Stimulated activated CD4-positive, alpha-beta T cell treated with anti-CD3 and anti-CD28 coated beads, Interleukin-15, amount 100 ng/mL, for 24 hours (primary cell): ENCODE measurements around the gene MT1A.

Source experiments
- DNase-seq: peaks from one replicate; pipeline ENCODE4 v3.0.0-alpha.2; 2020

MT1A gene

GRCh38 chr16:56637814-56638750 lies at the start of gene MT1A:
MT1A (plus strand) TSS chr16:56638666; CDS start chr16:56638739, 73 bp downstream.
- DNase-seq: peak; percentile 43

- DNase-seq: no peak
These were observed 49.7 kb upstream of the MT1A start for GRCh38 chr16:56588781-56589140.

GRCh38 chr16:56589141-56590039 lies 49.1 kb upstream of the MT1A start, which contains the start of gene MT3:
MT3 (plus strand) TSS chr16:56589528; CDS start chr16:56589591, 63 bp downstream.
- DNase-seq: peak; percentile 59

- DNase-seq: no peak
These were observed 46.9 kb upstream of the MT1A start for GRCh38 chr16:56591377-56592060.

GRCh38 chr16:56593573-56594291 lies 44.7 kb upstream of the MT1A start:
- DNase-seq: no peak

GRCh38 chr16:56594292-56594619 lies 44.2 kb upstream of the MT1A start:
- no peak for DNase-seq

GRCh38 chr16:56600398-56600999 lies 38.0 kb upstream of the MT1A start:
- peak; percentile 42 for DNase-seq

- DNase-seq: no peak
These were observed 37.1 kb upstream of the MT1A start for GRCh38 chr16:56601325-56601724.

GRCh38 chr16:56603589-56603988 lies 34.9 kb upstream of the MT1A start:
- DNase-seq: peak; percentile 30

- no peak for DNase-seq
These were observed 33.5 kb upstream of the MT1A start for GRCh38 chr16:56604966-56605365.

GRCh38 chr16:56605475-56605874 lies 33.0 kb upstream of the MT1A start:
- no peak for DNase-seq

GRCh38 chr16:56606071-56606475 lies 32.4 kb upstream of the MT1A start:
- DNase-seq: no peak

GRCh38 chr16:56606476-56607108 lies 31.9 kb upstream of the MT1A start:
- DNase-seq: no peak

- DNase-seq: peak; percentile 23
These were observed 31.3 kb upstream of the MT1A start for GRCh38 chr16:56607109-56607618.

GRCh38 chr16:56607675-56608042 lies 30.8 kb upstream of the MT1A start:
- no peak for DNase-seq

GRCh38 chr16:56608043-56608875 lies 30.2 kb upstream of the MT1A start, which contains the start of gene MT2A:
MT2A (plus strand) TSS chr16:56608584; CDS start chr16:56608656, 72 bp downstream.
- peak; percentile 95 for DNase-seq

- DNase-seq: peak; percentile 38
These were observed 29.5 kb upstream of the MT1A start for GRCh38 chr16:56608876-56609462.

GRCh38 chr16:56609463-56609921 lies 29.0 kb upstream of the MT1A start:
- peak; percentile 87 for DNase-seq

- peak; percentile 89 for DNase-seq
These were observed 28.4 kb upstream of the MT1A start for GRCh38 chr16:56610017-56610608.
